ENCODE data around the gene GPR132. TPM values are rescaled to one million over a fixed set of nuclear protein-coding genes. Genes with fewer than 3 reads are reported as not detected.

GPR132 gene
- total and polyA plus RNA-seq, 10 of the 15 experiments (the other 5 are each of a cell fraction or from before 2014, with no cell fraction given): 1.9 to 49.3 (median 20.4) TPM

DNA sequence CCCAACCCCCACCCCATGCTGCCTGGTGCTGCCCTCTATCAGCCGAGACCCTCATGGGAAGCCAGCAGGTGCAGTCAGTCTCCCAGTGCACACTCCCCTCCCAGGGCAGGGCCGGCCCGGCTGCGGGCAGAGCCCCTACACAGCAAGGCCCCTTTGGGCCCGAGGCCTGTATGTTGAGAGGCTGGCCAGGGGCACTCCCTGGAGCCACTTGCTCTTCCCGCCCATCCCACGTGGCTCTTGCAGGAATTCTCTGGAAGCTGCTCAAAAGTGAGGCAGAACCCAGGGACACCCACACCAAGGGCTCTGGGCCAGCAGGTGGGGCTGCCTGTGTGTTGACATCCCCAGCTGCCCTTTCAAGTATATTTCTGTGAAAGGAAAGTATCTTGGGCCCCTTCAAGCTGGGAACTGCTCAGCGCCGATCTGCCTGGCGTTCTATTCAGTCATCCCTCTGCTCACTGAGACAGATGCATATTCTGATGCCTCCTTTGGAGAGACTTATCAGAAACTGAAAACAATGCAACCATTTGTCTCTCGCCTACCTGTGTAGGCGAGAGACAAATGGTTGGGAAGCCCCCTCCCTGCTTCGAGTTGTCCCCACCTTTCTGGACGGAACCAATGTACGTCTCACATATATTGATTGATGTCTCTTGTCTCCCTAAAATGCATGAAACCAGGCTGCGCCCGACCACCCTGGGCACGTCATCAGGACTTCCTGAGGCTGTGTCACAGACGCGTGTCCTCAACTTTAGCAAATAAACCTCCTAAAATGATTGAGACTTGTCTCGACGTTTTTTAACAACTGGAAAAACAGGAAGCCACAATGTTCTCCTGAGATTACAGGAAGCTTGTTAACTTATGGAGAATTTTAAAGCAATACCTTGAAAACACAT lies 6.0 kb downstream of the GPR132 start:
- intact Hi-C loops (cut with micrococcal nuclease; ENCODE audit: unreplicated experiment) (no loop called here), in situ Hi-C loops (cut with MboI) (no loop called here)
- 61% methylated on average over 22 of the region's 22 CpGs for WGBS (ENCODE audit: insufficient coverage, insufficient replicate concordance, low lambda C conversion rate, missing lambda C conversion rate)
- RAD21 ChIA-PET (ENCODE audit: unreplicated experiment): interaction anchor here (0.6 to 1.9 kb wide), 4 partner anchors 12 to 27 kb away, joined by 3 to 5 read pairs (median 4); no protein-coding TSS in a partner anchor
- DNase-seq (ENCODE audit: low read depth, low spot score) (no peak), FAIRE-seq (no peak), ATAC-seq (no peak)
- Histone ChIP-seq H3K4me3 (peak overlapping the region; percentile 71; the same call in 1 of the 2 replicates), H3K4me1 (ENCODE audit: control insufficient read depth, insufficient read depth, low read length) (peaks cover 33% of the 10 kb centered on the region), H3K9ac (ENCODE audit: control insufficient read depth, insufficient read depth, low read length) (peak overlapping the region; percentile 4), H3K27me3 (replicated peaks in 1 of 2; ENCODE audit: control insufficient read depth in 2 of 2, insufficient read depth in 2 of 2, low read length in 1 of 2) (no peaks in the 10 kb centered on the region), H3K27ac (ENCODE audit: control insufficient read depth, insufficient read depth) (peak overlapping the region; percentile 93; the same call in 1 of the 2 replicates), H3K79me2 (ENCODE audit: control insufficient read depth, insufficient read depth, low read length) (peaks cover 69% of the 10 kb centered on the region), H2AFZ (ENCODE audit: control insufficient read depth, low read depth, low read length) (no peak overlapping the region), H3K36me3 (ENCODE audit: control insufficient read depth in 2 of 2, insufficient read depth in 2 of 2, low read length in 1 of 2) (peaks cover 15 to 21% of the 10 kb centered on the region in 2 experiments; a peak in 3 of 4 replicates), H3K9me3 (replicated peaks; ENCODE audit: control insufficient read depth, insufficient read depth, low read length) (no peaks in the 10 kb centered on the region), H4K20me1 (ENCODE audit: control insufficient read depth, insufficient read depth) (peaks cover 16% of the 10 kb centered on the region), H3K4me2 (ENCODE audit: control insufficient read depth, insufficient read depth) (peak overlapping the region; percentile 100; the same call in 1 of the 2 replicates)
- no TSS peak for BruUV-seq (replicated peaks)
- CTCF ChIA-PET: interaction anchor here (3.5 to 11.9 kb wide), 2 partner anchors 13 to 29 kb away, joined by 20 to 114 read pairs; no protein-coding TSS in a partner anchor
- TF ChIP-seq POLR2A (IDR thresholded peaks at IDR 0.05; ENCODE audit: low read depth, low read length) (peak; percentile 7; the same call in 1 of the 2 replicates), PML (IDR thresholded peaks at IDR 0.05; ENCODE audit: low read length) (no peak), ZNF274 (IDR thresholded peaks at IDR 0.05; ENCODE audit: insufficient read depth, insufficient read length) (no peak), TAF1 (IDR thresholded peaks at IDR 0.05; ENCODE audit: borderline replicate concordance, low read depth, low read length) (no peak), IKZF1 (conservative IDR thresholded peaks at IDR 0.05) (0 out of 2 replicates have a peak, but pooled peaks have one; percentile 15), ZBED1 (IDR thresholded peaks at IDR 0.05; ENCODE audit: borderline replicate concordance) (no peak), SIX5 (IDR thresholded peaks at IDR 0.05; ENCODE audit: low read depth, low read length, severe bottlenecking) (no peak)
- TF ChIP-seq, protein P1, sequence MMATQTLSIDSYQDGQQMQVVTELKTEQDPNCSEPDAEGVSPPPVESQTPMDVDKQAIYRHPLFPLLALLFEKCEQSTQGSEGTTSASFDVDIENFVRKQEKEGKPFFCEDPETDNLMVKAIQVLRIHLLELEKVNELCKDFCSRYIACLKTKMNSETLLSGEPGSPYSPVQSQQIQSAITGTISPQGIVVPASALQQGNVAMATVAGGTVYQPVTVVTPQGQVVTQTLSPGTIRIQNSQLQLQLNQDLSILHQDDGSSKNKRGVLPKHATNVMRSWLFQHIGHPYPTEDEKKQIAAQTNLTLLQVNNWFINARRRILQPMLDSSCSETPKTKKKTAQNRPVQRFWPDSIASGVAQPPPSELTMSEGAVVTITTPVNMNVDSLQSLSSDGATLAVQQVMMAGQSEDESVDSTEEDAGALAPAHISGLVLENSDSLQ (IDR thresholded peaks at IDR 0.05): peak; percentile 31; the same call in 1 of the 2 replicates
- TF ChIP-seq, protein P2, sequence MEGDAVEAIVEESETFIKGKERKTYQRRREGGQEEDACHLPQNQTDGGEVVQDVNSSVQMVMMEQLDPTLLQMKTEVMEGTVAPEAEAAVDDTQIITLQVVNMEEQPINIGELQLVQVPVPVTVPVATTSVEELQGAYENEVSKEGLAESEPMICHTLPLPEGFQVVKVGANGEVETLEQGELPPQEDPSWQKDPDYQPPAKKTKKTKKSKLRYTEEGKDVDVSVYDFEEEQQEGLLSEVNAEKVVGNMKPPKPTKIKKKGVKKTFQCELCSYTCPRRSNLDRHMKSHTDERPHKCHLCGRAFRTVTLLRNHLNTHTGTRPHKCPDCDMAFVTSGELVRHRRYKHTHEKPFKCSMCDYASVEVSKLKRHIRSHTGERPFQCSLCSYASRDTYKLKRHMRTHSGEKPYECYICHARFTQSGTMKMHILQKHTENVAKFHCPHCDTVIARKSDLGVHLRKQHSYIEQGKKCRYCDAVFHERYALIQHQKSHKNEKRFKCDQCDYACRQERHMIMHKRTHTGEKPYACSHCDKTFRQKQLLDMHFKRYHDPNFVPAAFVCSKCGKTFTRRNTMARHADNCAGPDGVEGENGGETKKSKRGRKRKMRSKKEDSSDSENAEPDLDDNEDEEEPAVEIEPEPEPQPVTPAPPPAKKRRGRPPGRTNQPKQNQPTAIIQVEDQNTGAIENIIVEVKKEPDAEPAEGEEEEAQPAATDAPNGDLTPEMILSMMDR (IDR thresholded peaks at IDR 0.05 in 2 of 3, conservative IDR thresholded peaks at IDR 0.05 in 1 of 3; ENCODE audit: control insufficient read depth in 2 of 3, extremely low read depth in 1 of 3, insufficient read depth in 1 of 3, low read depth in 3 of 3, low read length in 3 of 3): peak in 2 of 3 experiments; percentile 7 to 30; a peak in 2 of 6 replicates
- POLR2A ChIA-PET: interaction anchor here (1.9 kb wide), 1 partner anchor 14 kb away, joined by 6 read pairs; no protein-coding TSS in a partner anchor
- SMC1A ChIA-PET (ENCODE audit: uncharacterized antibody, unreplicated experiment): interaction anchor here (1.1 kb wide), 1 partner anchor 14 kb away, joined by 5 read pairs; no protein-coding TSS in a partner anchor
